ENCODE data around the gene MARCHF6. TPM values are rescaled to one million over a fixed set of nuclear protein-coding genes. Genes with fewer than 3 reads are reported as not detected.
A peak's percentile ranks its signal among the peaks of the same experiment; 100 is the strongest.

The MARCHF6 gene
- total RNA-seq, 1 donor from 2014 or later = 136 TPM

DNA sequence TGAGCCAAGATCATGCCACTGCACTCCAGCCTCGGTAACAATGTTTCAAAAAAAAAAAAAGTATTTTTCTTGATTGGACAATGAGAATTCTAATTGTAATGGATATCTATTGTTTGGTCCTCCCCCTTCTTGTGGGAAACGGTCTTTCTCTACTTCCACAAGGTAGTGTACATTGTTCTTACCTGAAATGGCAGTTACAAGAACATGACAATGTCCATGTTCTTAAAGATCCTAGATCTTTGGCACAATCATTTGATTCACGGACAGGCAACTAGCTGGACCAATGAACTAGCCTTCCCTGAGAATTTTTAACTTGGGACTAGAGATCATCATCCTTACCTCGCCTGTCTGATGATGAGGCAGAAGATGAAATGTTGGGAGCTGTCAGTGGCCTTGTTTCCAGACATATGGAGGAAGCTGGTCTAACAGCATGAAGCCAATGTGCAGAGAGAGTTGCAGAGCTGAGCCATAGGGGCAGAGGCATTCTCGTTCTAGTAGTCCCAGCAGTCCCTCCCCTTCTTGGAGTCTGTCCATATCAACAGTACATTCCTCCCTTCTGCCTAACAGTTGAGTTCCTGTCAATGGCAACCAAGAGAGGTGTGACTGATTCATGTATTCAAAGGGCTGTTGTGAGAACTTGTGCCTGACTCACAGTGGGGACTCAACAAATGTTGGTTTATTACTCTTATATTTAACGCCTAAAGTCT is 2.1 kb upstream of the MARCHF6 start:
- TF ChIP-seq, protein P1, sequence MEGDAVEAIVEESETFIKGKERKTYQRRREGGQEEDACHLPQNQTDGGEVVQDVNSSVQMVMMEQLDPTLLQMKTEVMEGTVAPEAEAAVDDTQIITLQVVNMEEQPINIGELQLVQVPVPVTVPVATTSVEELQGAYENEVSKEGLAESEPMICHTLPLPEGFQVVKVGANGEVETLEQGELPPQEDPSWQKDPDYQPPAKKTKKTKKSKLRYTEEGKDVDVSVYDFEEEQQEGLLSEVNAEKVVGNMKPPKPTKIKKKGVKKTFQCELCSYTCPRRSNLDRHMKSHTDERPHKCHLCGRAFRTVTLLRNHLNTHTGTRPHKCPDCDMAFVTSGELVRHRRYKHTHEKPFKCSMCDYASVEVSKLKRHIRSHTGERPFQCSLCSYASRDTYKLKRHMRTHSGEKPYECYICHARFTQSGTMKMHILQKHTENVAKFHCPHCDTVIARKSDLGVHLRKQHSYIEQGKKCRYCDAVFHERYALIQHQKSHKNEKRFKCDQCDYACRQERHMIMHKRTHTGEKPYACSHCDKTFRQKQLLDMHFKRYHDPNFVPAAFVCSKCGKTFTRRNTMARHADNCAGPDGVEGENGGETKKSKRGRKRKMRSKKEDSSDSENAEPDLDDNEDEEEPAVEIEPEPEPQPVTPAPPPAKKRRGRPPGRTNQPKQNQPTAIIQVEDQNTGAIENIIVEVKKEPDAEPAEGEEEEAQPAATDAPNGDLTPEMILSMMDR (IDR thresholded peaks at IDR 0.05) = no peak
- ATAC-seq (peak in 1 of 2 donors; percentile 11), DNase-seq (no peak)
- H3K27me3 ChIP-seq (ENCODE audit: low read depth) = no peaks in the 10 kb centered on the region
- H3K27ac ChIP-seq = no peak overlapping the region
- H3K9me3 ChIP-seq = no peaks in the 10 kb centered on the region
- no peak overlapping the region for H3K4me3 ChIP-seq
- H3K36me3 ChIP-seq = no peaks in the 10 kb centered on the region
- intact Hi-C loops (cut with DNase I) = no loop called here
- H3K4me1 ChIP-seq = peaks cover 11% of the 10 kb centered on the region

DNA sequence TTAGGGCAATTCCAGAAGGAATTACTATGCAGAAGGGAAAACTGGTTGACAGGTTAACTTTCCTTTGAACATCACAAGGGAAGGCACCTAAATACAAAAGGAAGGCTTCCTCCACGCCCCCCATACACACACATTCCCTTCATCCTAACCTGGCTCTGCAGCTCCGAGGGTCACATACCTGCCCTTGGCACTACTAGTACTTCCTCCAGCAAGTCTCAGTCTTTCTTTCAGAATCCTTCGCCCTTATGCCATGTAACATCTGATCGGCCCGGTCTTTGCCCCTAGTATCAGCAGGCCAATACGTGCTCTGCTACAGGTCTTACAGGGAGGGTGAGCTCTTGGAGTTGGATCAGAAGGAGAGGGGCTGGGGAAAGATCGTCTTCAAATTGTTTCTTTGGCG is 1.6 kb upstream of the MARCHF6 start:
- intact Hi-C loops (cut with DNase I) = no loop called here
- H3K4me3 ChIP-seq = no peak overlapping the region
- H3K27ac ChIP-seq = no peak overlapping the region
- H3K4me1 ChIP-seq = peaks cover 17% of the 10 kb centered on the region
- ATAC-seq (no peak), DNase-seq (no peak)
- H3K36me3 ChIP-seq = no peaks in the 10 kb centered on the region
- TF ChIP-seq, protein P1 (IDR thresholded peaks at IDR 0.05) = no peak
- no peaks in the 10 kb centered on the region for H3K27me3 ChIP-seq (ENCODE audit: low read depth)
- H3K9me3 ChIP-seq = no peaks in the 10 kb centered on the region

DNA sequence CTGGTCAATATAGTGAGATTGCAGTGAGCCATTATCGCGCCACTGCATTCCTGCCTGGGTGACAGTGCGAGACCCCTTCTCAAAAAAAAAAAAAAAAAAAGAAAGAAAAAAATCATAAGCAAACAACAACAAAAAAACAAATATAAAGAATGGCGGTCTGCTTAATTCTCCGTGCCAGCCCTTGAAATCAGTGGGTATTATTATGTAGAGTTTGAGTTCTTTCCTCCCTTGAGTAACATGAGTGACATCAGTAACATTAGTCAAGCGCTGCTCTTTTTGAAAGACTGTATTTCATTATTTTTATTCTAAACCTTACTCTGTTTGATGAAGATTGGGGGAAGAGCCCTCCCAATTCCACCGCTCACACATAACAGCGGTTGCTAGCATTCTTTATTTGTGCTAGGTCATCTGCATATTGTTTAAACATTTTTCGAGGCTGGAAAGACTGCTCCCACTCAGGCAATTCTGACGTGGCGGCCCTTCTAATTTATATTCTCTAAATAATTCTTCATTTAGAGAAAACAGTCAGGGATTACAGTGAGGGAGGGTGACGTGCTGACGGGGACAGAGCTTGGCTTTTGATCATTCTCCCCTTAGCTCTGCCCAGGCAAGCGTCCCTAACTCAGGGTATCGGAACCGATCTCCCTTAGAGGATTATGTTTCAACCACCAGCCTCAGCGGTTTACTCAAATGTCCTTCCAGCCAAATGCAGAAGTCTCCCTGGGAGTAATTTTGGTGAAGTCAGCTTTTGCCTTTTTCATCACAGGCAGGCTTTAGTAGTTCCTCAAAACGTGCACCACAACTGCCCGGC is 860 bp upstream of the MARCHF6 start:
- H3K9me3 ChIP-seq = no peaks in the 10 kb centered on the region
- H3K27me3 ChIP-seq (ENCODE audit: low read depth) = no peaks in the 10 kb centered on the region
- DNase-seq = no peak
- TF ChIP-seq, protein P1 (IDR thresholded peaks at IDR 0.05) = no peak
- peak in 1 of 2 donors; percentile 2 for ATAC-seq
- H3K27ac ChIP-seq = peak overlapping the region; percentile 98
- peak overlapping the region; percentile 84 for H3K4me3 ChIP-seq
- H3K4me1 ChIP-seq = peaks cover 24% of the 10 kb centered on the region
- intact Hi-C loops (cut with DNase I) = no loop called here
- H3K36me3 ChIP-seq = no peaks in the 10 kb centered on the region

DNA sequence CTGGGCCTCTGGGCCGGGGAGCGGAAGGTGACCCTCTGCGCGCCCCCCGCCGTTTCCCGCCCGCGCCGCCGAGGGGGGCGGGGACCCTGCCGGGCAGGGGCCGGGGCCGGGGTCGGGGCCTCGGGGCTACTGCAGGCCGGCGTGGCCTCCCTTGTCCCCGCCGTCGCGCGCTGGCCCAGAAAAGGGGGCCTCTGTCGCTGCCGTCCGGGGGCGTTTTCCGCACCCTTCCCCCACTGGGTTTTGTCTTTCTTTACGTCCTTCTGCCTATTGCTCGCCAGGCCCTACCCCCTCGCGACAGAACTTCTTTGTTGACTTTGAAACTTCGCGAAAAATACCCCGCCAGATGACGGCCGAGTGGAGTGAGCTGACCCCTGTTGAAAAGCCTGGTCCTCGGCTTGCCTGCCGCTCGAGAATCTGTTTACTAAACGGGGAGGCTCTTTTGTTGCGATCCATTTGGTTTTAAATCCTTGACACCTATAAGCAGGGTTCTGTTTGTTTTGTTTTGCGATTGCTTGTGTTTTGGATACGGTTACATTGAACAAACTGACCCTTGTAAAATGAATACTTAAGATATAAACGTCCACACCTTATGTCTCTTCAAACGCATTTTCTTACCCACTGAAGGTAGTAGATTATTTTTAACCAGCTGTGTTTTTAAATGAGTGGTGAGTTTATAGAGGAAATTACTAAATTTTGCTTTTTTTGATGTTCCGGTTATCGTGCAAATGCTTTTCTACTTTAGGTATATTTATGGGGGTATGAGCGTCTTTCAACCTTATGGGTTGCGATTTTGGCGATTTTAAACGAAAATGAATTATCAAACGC is 765 bp downstream of the MARCHF6 start:
- no peaks in the 10 kb centered on the region for H3K9me3 ChIP-seq
- TF ChIP-seq, protein P1 (IDR thresholded peaks at IDR 0.05) = no peak
- H3K4me1 ChIP-seq = peaks cover 25% of the 10 kb centered on the region
- peak overlapping the region; percentile 84 for H3K4me3 ChIP-seq
- intact Hi-C loops (cut with DNase I) = no loop called here
- no peaks in the 10 kb centered on the region for H3K27me3 ChIP-seq (ENCODE audit: low read depth)
- no peaks in the 10 kb centered on the region for H3K36me3 ChIP-seq
- peak overlapping the region; percentile 98 for H3K27ac ChIP-seq
- ATAC-seq (peak; percentile 1 to 3), DNase-seq (peak; percentile 59)

All from lower lobe of right lung (tissue), 2 donors.